Activated CD8-positive, alpha-beta T cell treated with anti-CD3 and anti-CD28 coated beads, Interleukin-2, amount 10 ng/mL, durations not matched to agents 7 days and 5 days (primary cell): ENCODE measurements around the gene RNF220. TPM values are rescaled to one million over a fixed set of nuclear protein-coding genes. Genes with fewer than 3 reads are reported as not detected.

Experiments used
- ATAC-seq: fragments of 150-1000 bp; cut with Tn5 transposase; one replicate; pipeline ENCODE4 v1.10.0; 2021; ENCODE audit warnings: moderate library complexity
- CTCF ChIA-PET: fragments of 350-600 bp; sonication (Branson Sonifier 250); formaldehyde crosslinking; loops from one replicate; lab custom pipeline; 2021; ENCODE audit warnings: antibody characterized with exemption; lab: Charles Lee
- POLR2A ChIA-PET: fragments of 350-600 bp; sonication (Branson Sonifier 250); formaldehyde crosslinking; loops from one replicate; lab custom pipeline; 2021; ENCODE audit warnings: antibody characterized with exemption; lab: Charles Lee
- DNase-seq: peaks from one replicate; pipeline ENCODE4 v3.0.0-alpha.2; 2020
- H3K27ac Mint-ChIP-seq: one replicate; pipeline ENCODE4 v1.8.0; 2021; ENCODE audit warnings: mild to moderate bottlenecking, mixed read lengths
- H3K27me3 Mint-ChIP-seq: one replicate; pipeline ENCODE4 v1.8.0; 2021; ENCODE audit warnings: low read depth, mixed read lengths
- H3K36me3 Mint-ChIP-seq: one replicate; pipeline ENCODE4 v1.8.0; 2021; ENCODE audit warnings: low read depth, mixed read lengths
- H3K4me1 Mint-ChIP-seq: one replicate; pipeline ENCODE4 v1.8.0; 2021; ENCODE audit warnings: low read depth, mixed read lengths
- H3K4me3 Mint-ChIP-seq: one replicate; pipeline ENCODE4 v1.8.0; 2021; ENCODE audit warnings: mild to moderate bottlenecking, mixed read lengths
- H3K9me3 Mint-ChIP-seq: one replicate; pipeline ENCODE4 v1.8.0; 2022; ENCODE audit warnings: mixed read lengths; ENCODE audit not compliant: insufficient read depth
- microRNA-seq: library from miRNA; unstranded; fragments of <30 nt; microRNA quantifications from one replicate; pipeline ENCODE4 v1.2.0, GENCODE V29; 2022
- total RNA-seq, 2 experiments: library from RNA; stranded (reverse); gene quantifications; one replicate each; pipeline ENCODE4 v1.2.3, GENCODE V29; 2021

Gene RNF220
- total RNA-seq, 2 experiments from 2014 or later = 79.5 to 87.2 TPM

GRCh38 chr1:44700573-44700972 is 295.5 kb downstream of the RNF220 start:
- DNase-seq (no peak), ATAC-seq (no peak)
- no peak overlapping the region for H3K4me3 Mint-ChIP-seq
- H3K27me3 Mint-ChIP-seq = no peaks in the 10 kb centered on the region
- ChIA-PET POLR2A (interaction anchor here (1.2 to 3.5 kb wide), 2 partner anchors 21 to 30 kb away, joined by 3 to 19 read pairs; partner anchors contain the start of gene RNU5D-1), CTCF (interaction anchor here (1.4 kb wide), 1 partner anchor 14 kb away, joined by 3 read pairs; no protein-coding TSS in a partner anchor)
- H3K36me3 Mint-ChIP-seq = no peaks in the 10 kb centered on the region
- H3K27ac Mint-ChIP-seq = no peak overlapping the region
- no peaks in the 10 kb centered on the region for H3K9me3 Mint-ChIP-seq
- peaks cover 27% of the 10 kb centered on the region for H3K4me1 Mint-ChIP-seq

- Mint-ChIP-seq H3K4me1 (peaks cover 22% of the 10 kb centered on the region), H3K36me3 (no peaks in the 10 kb centered on the region), H3K4me3 (no peak overlapping the region), H3K27me3 (no peaks in the 10 kb centered on the region), H3K9me3 (no peaks in the 10 kb centered on the region), H3K27ac (no peak overlapping the region)
- DNase-seq (no peak), ATAC-seq (no peak)
- ChIA-PET CTCF (no interaction called here), POLR2A (interaction anchor here (1.2 to 3.5 kb wide), 2 partner anchors 21 to 29 kb away, joined by 3 to 19 read pairs; partner anchors contain the start of gene RNU5D-1)
These were observed 296.1 kb downstream of the RNF220 start for GRCh38 chr1:44701141-44701573.

Small RNAs within 50 kb of the gene (microRNA-seq; reads per million reads assigned to microRNA genes)
- gene MIR5584 = not detected

Other genes starting within 250 kb of the RNF220 start
- gene DMAP1, start 191.8 kb upstream of the RNF220 start, total RNA-seq = 10 to 100 TPM; 33.3 to 34.9 TPM
- 10 to 100 TPM; 33.1 to 33.2 TPM for gene ERI3, start 50.0 kb upstream of the RNF220 start, total RNA-seq